Measurements from ENCODE around the gene TRPV3.

- TF ChIP-seq CTCF (IDR thresholded peaks at IDR 0.05; ENCODE audit: borderline replicate concordance, extremely low read depth, low read length, poor library complexity, severe bottlenecking) (no peak), EZH2 (IDR thresholded peaks at IDR 0.05; ENCODE audit: borderline replicate concordance, low read depth, low read length, severe bottlenecking) (no peak)
Measured at GRCh38 chr17:3507071-3507470, 50.5 kb downstream of the TRPV3 start.

Data from DND-41 (cell line).